SK-N-SH (cell line): ENCODE results near the gene GRIN2C.

Experiments
- GABPA ChIP-seq: IDR thresholded peaks from 2 replicates; pipeline ENCODE4 v1.4.0; 2012; ENCODE audit warnings: low read depth, mild to moderate bottlenecking
- NFIC ChIP-seq: IDR thresholded peaks from 2 replicates; pipeline ENCODE4 v1.4.0; 2012; ENCODE audit warnings: borderline replicate concordance
- POLR2AphosphoS5 ChIP-seq: IDR thresholded peaks from 2 replicates; pipeline ENCODE4 v1.6.1; 2012; ENCODE audit warnings: low read depth, low read length
- RAD21 ChIP-seq: IDR thresholded peaks from 2 replicates; pipeline ENCODE4 v1.6.1; 2012; ENCODE audit warnings: mild to moderate bottlenecking, low read length
- SIN3A ChIP-seq: IDR thresholded peaks from 2 replicates; pipeline ENCODE4 v1.6.1; 2012; ENCODE audit warnings: low read depth, mild to moderate bottlenecking, low read length, moderate library complexity, borderline replicate concordance
- TAF1 ChIP-seq: IDR thresholded peaks from 2 replicates; pipeline ENCODE4 v1.6.1; 2012; ENCODE audit warnings: low read depth, mild to moderate bottlenecking, low read length, moderate library complexity, borderline replicate concordance
- YY1 ChIP-seq: IDR thresholded peaks from 2 replicates; pipeline ENCODE4 v1.4.0; 2012; ENCODE audit warnings: low read depth, mild to moderate bottlenecking
- TF ChIP-seq, protein P1 (sequence below): fragments of 200-600 bp; sonication (generic); IDR thresholded peaks from 2 replicates; pipeline ENCODE4 v1.6.1; 2017; ENCODE audit warnings: antibody characterized with exemption, mild to moderate bottlenecking, moderate library complexity
- TF ChIP-seq, protein P2 (sequence below): fragments of 150-350 bp; IDR thresholded peaks from 2 replicates; pipeline ENCODE4 v1.6.1; 2017; ENCODE audit warnings: antibody characterized with exemption, low read length, low read depth, borderline replicate concordance

DNA sequence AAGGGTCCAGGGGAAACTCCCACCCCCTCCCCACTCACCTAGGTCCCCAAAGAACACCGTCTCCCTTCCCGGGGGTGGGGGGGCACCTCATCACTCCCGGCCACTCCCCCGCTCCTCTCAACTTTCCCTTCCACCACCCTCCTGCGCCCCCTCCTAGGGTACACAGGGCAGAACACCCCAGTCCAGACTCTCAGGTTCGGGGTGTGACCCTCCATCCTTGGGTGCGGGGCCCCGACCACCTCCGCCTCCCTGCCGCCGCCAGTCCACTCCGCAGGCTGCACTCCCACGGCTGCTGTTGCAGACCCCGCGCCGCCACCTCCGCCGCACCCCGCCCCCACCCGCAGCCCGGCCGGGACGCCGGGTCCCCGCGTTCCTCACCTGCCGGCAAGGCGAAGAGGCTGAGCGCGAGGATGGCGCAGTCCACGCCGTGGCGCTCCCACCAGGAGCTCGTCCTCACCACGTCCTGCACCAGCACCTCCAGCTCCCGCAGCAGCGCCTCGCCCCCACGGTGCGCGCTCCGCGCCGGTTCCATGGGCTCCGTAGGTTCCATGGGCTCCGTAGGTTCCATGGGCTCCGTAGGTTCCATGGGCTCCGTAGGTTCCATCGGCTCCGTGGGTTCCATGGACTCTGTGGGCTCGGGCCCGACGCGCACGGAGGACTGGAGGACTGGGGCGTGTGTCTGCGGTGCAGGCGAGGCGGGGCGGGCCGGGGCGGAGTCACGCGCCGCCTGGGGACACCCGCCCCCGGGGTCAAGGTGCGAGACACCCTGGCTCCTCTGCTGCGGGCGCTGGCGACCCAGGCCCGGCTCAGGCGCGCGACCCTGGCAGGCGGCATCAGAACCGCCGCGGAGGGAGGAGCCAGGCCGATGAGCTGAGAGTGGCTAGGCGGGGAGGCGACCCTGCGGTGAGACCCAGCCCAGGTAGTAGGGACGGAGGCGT is 33.6 kb upstream of the GRIN2C start, which contains the start of gene FADS6:
- TF ChIP-seq RAD21 (no peak), NFIC (no peak), YY1 (no peak), GABPA (no peak), SIN3A (no peak), POLR2AphosphoS5 (no peak), TAF1 (no peak)
- TF ChIP-seq, protein P1, sequence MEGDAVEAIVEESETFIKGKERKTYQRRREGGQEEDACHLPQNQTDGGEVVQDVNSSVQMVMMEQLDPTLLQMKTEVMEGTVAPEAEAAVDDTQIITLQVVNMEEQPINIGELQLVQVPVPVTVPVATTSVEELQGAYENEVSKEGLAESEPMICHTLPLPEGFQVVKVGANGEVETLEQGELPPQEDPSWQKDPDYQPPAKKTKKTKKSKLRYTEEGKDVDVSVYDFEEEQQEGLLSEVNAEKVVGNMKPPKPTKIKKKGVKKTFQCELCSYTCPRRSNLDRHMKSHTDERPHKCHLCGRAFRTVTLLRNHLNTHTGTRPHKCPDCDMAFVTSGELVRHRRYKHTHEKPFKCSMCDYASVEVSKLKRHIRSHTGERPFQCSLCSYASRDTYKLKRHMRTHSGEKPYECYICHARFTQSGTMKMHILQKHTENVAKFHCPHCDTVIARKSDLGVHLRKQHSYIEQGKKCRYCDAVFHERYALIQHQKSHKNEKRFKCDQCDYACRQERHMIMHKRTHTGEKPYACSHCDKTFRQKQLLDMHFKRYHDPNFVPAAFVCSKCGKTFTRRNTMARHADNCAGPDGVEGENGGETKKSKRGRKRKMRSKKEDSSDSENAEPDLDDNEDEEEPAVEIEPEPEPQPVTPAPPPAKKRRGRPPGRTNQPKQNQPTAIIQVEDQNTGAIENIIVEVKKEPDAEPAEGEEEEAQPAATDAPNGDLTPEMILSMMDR, result no peak
- TF ChIP-seq, protein P2, sequence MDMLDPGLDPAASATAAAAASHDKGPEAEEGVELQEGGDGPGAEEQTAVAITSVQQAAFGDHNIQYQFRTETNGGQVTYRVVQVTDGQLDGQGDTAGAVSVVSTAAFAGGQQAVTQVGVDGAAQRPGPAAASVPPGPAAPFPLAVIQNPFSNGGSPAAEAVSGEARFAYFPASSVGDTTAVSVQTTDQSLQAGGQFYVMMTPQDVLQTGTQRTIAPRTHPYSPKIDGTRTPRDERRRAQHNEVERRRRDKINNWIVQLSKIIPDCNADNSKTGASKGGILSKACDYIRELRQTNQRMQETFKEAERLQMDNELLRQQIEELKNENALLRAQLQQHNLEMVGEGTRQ, result no peak
